ENCODE measurements around the gene RMRP.

- TF ChIP-seq GATA2 (IDR thresholded peaks at IDR 0.05; ENCODE audit: low read depth, low read length) (no peak), GATA3 (IDR thresholded peaks at IDR 0.05; ENCODE audit: low read depth, low read length) (no peak)
Measured at GRCh38 chr9:35682520-35683315, 24.9 kb upstream of the RMRP start.
